GM12892 (cell line): ENCODE data around the gene UGGT2.

Experiments used
- POLR2A ChIP-seq: IDR thresholded peaks from 2 replicates; pipeline ENCODE4 v1.6.1; 2011; ENCODE audit warnings: low read depth, low read length, control low read depth
- POLR2AphosphoS5 ChIP-seq: IDR thresholded peaks from 2 replicates; pipeline ENCODE4 v1.6.1; 2011; ENCODE audit warnings: low read depth, low read length, control low read depth
- TAF1 ChIP-seq: IDR thresholded peaks from 2 replicates; pipeline ENCODE4 v1.6.1; 2011; ENCODE audit warnings: low read depth, mild to moderate bottlenecking, control low read depth, low read length, borderline replicate concordance

DNA sequence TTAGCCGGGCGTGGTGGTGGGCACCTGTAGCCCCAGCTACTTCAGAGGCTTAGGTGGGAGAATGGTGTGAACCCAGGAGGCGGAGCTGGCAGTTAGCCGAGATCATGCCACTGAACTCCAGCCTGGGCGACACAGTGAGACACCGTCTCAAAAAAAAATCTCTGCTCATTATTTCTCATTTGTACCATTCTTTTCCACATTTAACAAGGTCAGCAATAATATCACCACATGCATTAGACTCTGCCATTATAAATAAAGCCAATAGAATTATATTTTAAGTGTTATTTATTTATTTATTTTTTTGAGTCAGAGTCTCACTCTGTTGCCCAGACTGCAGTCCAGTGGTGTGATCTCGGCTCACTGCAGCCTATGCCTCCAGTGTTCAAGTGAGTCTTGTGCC lies 24.2 kb downstream of the UGGT2 start:
- TF ChIP-seq TAF1 (no peak), POLR2A (no peak), POLR2AphosphoS5 (no peak)
